OCI-LY7 (cell line): ENCODE measurements around the gene CDR2. TPM values are rescaled to one million over a fixed set of nuclear protein-coding genes. Genes with fewer than 3 reads are reported as not detected.

ENCODE experiments used
- BruUV-seq: library from RNA; stranded (reverse); fragments of 400-500 nt; replicated peaks from 2 replicates; lab custom pipeline; 2021; lab: Mats Ljungman, UMichigan
- CTCF ChIA-PET: fragments of 300-600 bp; sonication (Branson Sonifier 250); formaldehyde crosslinking; loops from one replicate; lab custom pipeline; 2022; ENCODE audit warnings: antibody characterized with exemption; ENCODE audit not compliant: unreplicated experiment; lab: Charles Lee
- POLR2A ChIA-PET: fragments of 300-600 bp; sonication (Branson Sonifier 250); formaldehyde crosslinking; loops from one replicate; lab custom pipeline; 2022; ENCODE audit warnings: antibody characterized with exemption; lab: Charles Lee
- DNase-seq: peaks from one replicate; pipeline ENCODE4 v3.0.0-alpha.2; 2015; ENCODE audit warnings: low spot score
- H2AFZ ChIP-seq: fragments of 200-600 bp; sonication (generic), shearing (Covaris generic); 2 replicates; pipeline ENCODE4 v1.6.1; 2014; ENCODE audit warnings: mild to moderate bottlenecking, antibody characterized with exemption, low read length, moderate library complexity
- H3K27ac ChIP-seq: fragments of 200-600 bp; sonication (generic); 2 replicates; pipeline ENCODE4 v1.5.1; 2014; ENCODE audit warnings: mixed run types, low read depth, mild to moderate bottlenecking, moderate library complexity, low read length, inconsistent platforms; ENCODE audit not compliant: poor library complexity, severe bottlenecking
- H3K36me3 ChIP-seq: fragments of 200-600 bp; sonication (generic); 2 replicates; pipeline ENCODE4 v1.6.1; 2014; ENCODE audit warnings: mild to moderate bottlenecking, antibody characterized with exemption, low read length, moderate library complexity, mixed read lengths; ENCODE audit not compliant: insufficient read depth
- H3K4me1 ChIP-seq: fragments of 200-600 bp; sonication (generic); 2 replicates; pipeline ENCODE4 v1.5.1; 2014; ENCODE audit warnings: mild to moderate bottlenecking, low read length; ENCODE audit not compliant: insufficient read depth, poor library complexity, severe bottlenecking
- H3K4me2 ChIP-seq: fragments of 200-600 bp; sonication (generic); 2 replicates; pipeline ENCODE4 v1.6.1; 2014; ENCODE audit warnings: mild to moderate bottlenecking, low read length
- H3K4me3 ChIP-seq: fragments of 200-600 bp; sonication (generic); 2 replicates; pipeline ENCODE4 v1.5.1; 2014; ENCODE audit warnings: mild to moderate bottlenecking, low read depth, low read length; ENCODE audit not compliant: poor library complexity, severe bottlenecking
- H3K79me2 ChIP-seq: fragments of 200-600 bp; sonication (generic); 2 replicates; pipeline ENCODE4 v1.6.1; 2016; ENCODE audit warnings: low read depth, mild to moderate bottlenecking, low read length, moderate library complexity, mixed read lengths; ENCODE audit not compliant: insufficient read depth
- H3K9me2 ChIP-seq: fragments of 200-600 bp; sonication (generic); 2 replicates; pipeline ENCODE4 v1.6.1; 2016; ENCODE audit warnings: mild to moderate bottlenecking, low read length, mixed read lengths; ENCODE audit not compliant: insufficient read depth
- H3K9me3 ChIP-seq: fragments of 200-600 bp; sonication (generic); 2 replicates; pipeline ENCODE4 v1.6.1; 2014; ENCODE audit warnings: mild to moderate bottlenecking, mixed run types, low read length, mixed read lengths
- H4K20me1 ChIP-seq: fragments of 200-600 bp; sonication (generic); 2 replicates; pipeline ENCODE4 v1.6.1; 2014; ENCODE audit warnings: mild to moderate bottlenecking, antibody characterized with exemption, low read length, moderate library complexity, mixed read lengths; ENCODE audit not compliant: insufficient read depth
- EZH2phosphoT487 ChIP-seq: fragments of 200-600 bp; sonication (generic); IDR thresholded peaks from 2 replicates; pipeline ENCODE4 v1.6.1; 2018; ENCODE audit warnings: low read depth, borderline replicate concordance, mild to moderate bottlenecking, mixed run types, antibody characterized with exemption, low read length, moderate library complexity, mixed read lengths
- intact Hi-C: fragments of 100-400 bp; cut with micrococcal nuclease; formaldehyde crosslinking; loops from one replicate; pipeline ENCODE4 v1.10.0; 2022; ENCODE audit not compliant: unreplicated experiment
- total RNA-seq, 2 experiments: library from RNA; depleted of rRNA in 1 of 2; stranded (reverse); fragments of >200 nt in 1 of 2; shearing (Covaris generic) in 1 of 2; gene quantifications; 2 replicates each; pipeline ENCODE4 v1.2.3, GENCODE V29; 2014 to 2022
- TF ChIP-seq, protein P1 (sequence below): fragments of 200-600 bp; sonication (generic); conservative IDR thresholded peaks from 2 replicates; pipeline ENCODE4 v1.5.1; 2014; ENCODE audit warnings: mild to moderate bottlenecking, antibody characterized with exemption, low read length, moderate library complexity, mixed read lengths

Gene CDR2
- total RNA-seq, 2 experiments from 2014 or later: 33.0 to 38.3 TPM

DNA sequence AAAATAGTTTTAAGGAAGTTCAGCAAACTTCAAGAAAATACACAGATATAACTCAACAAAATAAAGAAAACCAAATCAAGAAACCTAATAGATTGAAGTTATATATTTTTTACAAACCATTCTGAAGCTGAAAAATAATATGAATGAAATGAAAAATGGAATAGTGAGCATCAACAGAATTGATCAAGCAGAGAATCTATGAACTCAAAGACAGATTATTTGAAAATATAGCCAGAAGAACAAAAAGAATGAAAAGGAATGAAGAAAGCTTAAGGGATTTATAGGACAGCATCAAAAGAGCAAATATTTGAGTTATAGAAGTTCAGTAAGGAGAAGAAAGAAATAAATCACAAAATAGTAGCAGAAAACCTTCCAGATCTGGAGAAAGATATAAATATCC, 37.8 kb downstream of the CDR2 start:
- Histone ChIP-seq H3K9me3 (peaks cover 25% of the 10 kb centered on the region), H3K36me3 (peaks cover 70% of the 10 kb centered on the region), H3K79me2 (no peaks in the 10 kb centered on the region), H3K4me3 (no peak overlapping the region), H3K27ac (no peak overlapping the region), H3K9me2 (no peaks in the 10 kb centered on the region), H3K4me2 (no peak overlapping the region), H4K20me1 (no peaks in the 10 kb centered on the region), H2AFZ (no peak overlapping the region), H3K4me1 (no peaks in the 10 kb centered on the region)
- ChIA-PET CTCF (no interaction called here), POLR2A (no interaction called here)
- BruUV-seq: no TSS peak
- intact Hi-C loops: no loop called here
- no peak for TF ChIP-seq EZH2phosphoT487
- TF ChIP-seq, protein P1, sequence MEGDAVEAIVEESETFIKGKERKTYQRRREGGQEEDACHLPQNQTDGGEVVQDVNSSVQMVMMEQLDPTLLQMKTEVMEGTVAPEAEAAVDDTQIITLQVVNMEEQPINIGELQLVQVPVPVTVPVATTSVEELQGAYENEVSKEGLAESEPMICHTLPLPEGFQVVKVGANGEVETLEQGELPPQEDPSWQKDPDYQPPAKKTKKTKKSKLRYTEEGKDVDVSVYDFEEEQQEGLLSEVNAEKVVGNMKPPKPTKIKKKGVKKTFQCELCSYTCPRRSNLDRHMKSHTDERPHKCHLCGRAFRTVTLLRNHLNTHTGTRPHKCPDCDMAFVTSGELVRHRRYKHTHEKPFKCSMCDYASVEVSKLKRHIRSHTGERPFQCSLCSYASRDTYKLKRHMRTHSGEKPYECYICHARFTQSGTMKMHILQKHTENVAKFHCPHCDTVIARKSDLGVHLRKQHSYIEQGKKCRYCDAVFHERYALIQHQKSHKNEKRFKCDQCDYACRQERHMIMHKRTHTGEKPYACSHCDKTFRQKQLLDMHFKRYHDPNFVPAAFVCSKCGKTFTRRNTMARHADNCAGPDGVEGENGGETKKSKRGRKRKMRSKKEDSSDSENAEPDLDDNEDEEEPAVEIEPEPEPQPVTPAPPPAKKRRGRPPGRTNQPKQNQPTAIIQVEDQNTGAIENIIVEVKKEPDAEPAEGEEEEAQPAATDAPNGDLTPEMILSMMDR: no peak
- no peak for DNase-seq

GRCh38 chr16:22335668-22336246, 38.7 kb downstream of the CDR2 start:
- no TSS peak for BruUV-seq

GRCh38 chr16:22333457-22333994, 40.9 kb downstream of the CDR2 start:
- no peak overlapping the region for H3K27ac ChIP-seq
- H3K4me3 ChIP-seq: no peak overlapping the region
- TF ChIP-seq EZH2phosphoT487: no peak
- TF ChIP-seq, protein P1: no peak
- H4K20me1 ChIP-seq: no peaks in the 10 kb centered on the region
- ChIA-PET CTCF (no interaction called here), POLR2A (no interaction called here)
- no peaks in the 10 kb centered on the region for H3K79me2 ChIP-seq
- no peak for DNase-seq
- no TSS peak for BruUV-seq
- intact Hi-C loops: no loop called here
- H3K36me3 ChIP-seq: peaks cover 92% of the 10 kb centered on the region
- H3K4me2 ChIP-seq: no peak overlapping the region
- H2AFZ ChIP-seq: no peak overlapping the region
- H3K9me2 ChIP-seq: no peaks in the 10 kb centered on the region
- no peaks in the 10 kb centered on the region for H3K4me1 ChIP-seq
- peaks cover 25% of the 10 kb centered on the region for H3K9me3 ChIP-seq

More at GRCh38 chr16:22335668-22336246, 38.7 kb downstream of the CDR2 start:
- no peaks in the 10 kb centered on the region for H3K79me2 ChIP-seq
- no peaks in the 10 kb centered on the region for H4K20me1 ChIP-seq
- H3K4me2 ChIP-seq: no peak overlapping the region
- H2AFZ ChIP-seq: no peak overlapping the region
- H3K4me1 ChIP-seq: no peaks in the 10 kb centered on the region
- no peak for DNase-seq
- intact Hi-C loops: no loop called here
- H3K9me2 ChIP-seq: no peaks in the 10 kb centered on the region
- H3K4me3 ChIP-seq: no peak overlapping the region
- CTCF ChIA-PET: no interaction called here
- no peak for TF ChIP-seq EZH2phosphoT487
- TF ChIP-seq, protein P1: no peak
- POLR2A ChIA-PET: no interaction called here
- peaks cover 25% of the 10 kb centered on the region for H3K9me3 ChIP-seq
- no peak overlapping the region for H3K27ac ChIP-seq
- H3K36me3 ChIP-seq: peaks cover 71% of the 10 kb centered on the region
